ENCODE data around the gene MPV17L. TPM values are rescaled to one million over a fixed set of nuclear protein-coding genes. Genes with fewer than 3 reads are reported as not detected.
"Not testable (repeated sequence)": the region's sequence is repeated elsewhere in the genome, so short reads cannot be mapped to it uniquely, and the experiment has no call there.

The MPV17L gene
- total RNA-seq, 1 experiment from 2014 or later, result 4.6 TPM

- Mint-ChIP-seq H3K36me3 (ENCODE audit: insufficient read depth, unreplicated experiment) (no peaks in the 10 kb centered on the region), H3K27me3 (ENCODE audit: insufficient read depth, unreplicated experiment) (peaks cover 6% of the 10 kb centered on the region), H3K27ac (ENCODE audit: unreplicated experiment) (no peak overlapping the region), H3K4me3 (ENCODE audit: unreplicated experiment) (no peak overlapping the region), H3K9me3 (ENCODE audit: unreplicated experiment) (no peaks in the 10 kb centered on the region), H3K4me1 (ENCODE audit: low read depth, unreplicated experiment) (peaks cover 6% of the 10 kb centered on the region)
- H3K4me3 ChIP-seq (ENCODE audit: low read depth, low read length), result no peak overlapping the region
- no TSS peak for BruUV-seq (replicated peaks)
- intact Hi-C loops (cut with micrococcal nuclease; ENCODE audit: unreplicated experiment), result no loop called here
- H3K4me1 ChIP-seq, result no peaks in the 10 kb centered on the region
- CTCF ChIA-PET, result no interaction called here
- no peaks in the 10 kb centered on the region for H3K9me3 ChIP-seq
- no peak for DNase-seq
- H3K27me3 ChIP-seq (replicated peaks; ENCODE audit: control insufficient read depth, insufficient read depth, low read length), result no peaks in the 10 kb centered on the region; the same call in 1 of the 2 replicates
- POLR2A ChIA-PET, result no interaction called here
- no peak for TF ChIP-seq CTCF (IDR thresholded peaks at IDR 0.05; ENCODE audit: insufficient read depth in 1 of 2, low read depth in 1 of 2, low read length in 1 of 2, severe bottlenecking in 1 of 2, unreplicated experiment in 1 of 2)
- no peaks in the 10 kb centered on the region for H3K36me3 ChIP-seq (ENCODE audit: control insufficient read depth, insufficient read depth, low read length)
Observed at GRCh38 chr16:15439521-15439920, 44.0 kb downstream of the MPV17L start.

GRCh38 chr16:15440852-15441251 is 45.3 kb downstream of the MPV17L start:
- Histone ChIP-seq H3K36me3 (ENCODE audit: control insufficient read depth, insufficient read depth, low read length) (no peaks in the 10 kb centered on the region), H3K9me3 (no peaks in the 10 kb centered on the region), H3K4me1 (no peaks in the 10 kb centered on the region), H3K27me3 (replicated peaks; ENCODE audit: control insufficient read depth, insufficient read depth, low read length) (no peaks in the 10 kb centered on the region), H3K4me3 (ENCODE audit: low read depth, low read length) (no peak overlapping the region)
- ChIA-PET CTCF (interaction anchor here (0.7 kb wide), 1 partner anchor 15 kb away, joined by 3 read pairs; no protein-coding TSS in a partner anchor), POLR2A (no interaction called here)
- H3K4me3 Mint-ChIP-seq (ENCODE audit: unreplicated experiment), result no peak overlapping the region
- peaks cover 2% of the 10 kb centered on the region for H3K27me3 Mint-ChIP-seq (ENCODE audit: insufficient read depth, unreplicated experiment)
- no peak for DNase-seq
- no peak for TF ChIP-seq CTCF (IDR thresholded peaks at IDR 0.05; ENCODE audit: insufficient read depth in 1 of 2, low read depth in 1 of 2, low read length in 1 of 2, severe bottlenecking in 1 of 2, unreplicated experiment in 1 of 2)
- intact Hi-C loops (cut with micrococcal nuclease; ENCODE audit: unreplicated experiment), result no loop called here
- H3K9me3 Mint-ChIP-seq (ENCODE audit: unreplicated experiment), result peaks cover 10% of the 10 kb centered on the region
- no peaks in the 10 kb centered on the region for H3K36me3 Mint-ChIP-seq (ENCODE audit: insufficient read depth, unreplicated experiment)
- H3K27ac Mint-ChIP-seq (ENCODE audit: unreplicated experiment), result no peak overlapping the region
- H3K4me1 Mint-ChIP-seq (ENCODE audit: low read depth, unreplicated experiment), result peaks cover 1% of the 10 kb centered on the region
- BruUV-seq (replicated peaks), result no TSS peak

DNA sequence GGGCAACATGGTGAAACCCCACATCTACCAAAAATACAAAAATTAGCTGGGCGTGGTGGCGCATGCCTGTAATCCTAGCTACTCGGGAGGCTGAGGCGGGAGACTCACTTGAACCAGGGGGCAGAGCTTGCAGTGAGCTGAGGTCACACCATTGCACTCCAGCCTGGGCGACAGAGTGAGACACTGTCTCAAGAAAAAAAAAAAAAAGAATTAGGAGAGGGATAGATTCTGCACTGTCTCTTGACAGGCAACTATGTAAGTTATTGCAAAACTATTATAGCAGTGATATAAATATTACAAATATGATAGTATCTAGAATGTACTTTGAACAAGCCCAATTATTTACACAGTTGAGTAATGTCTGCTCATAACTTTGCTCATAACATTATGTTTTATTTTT is 46.6 kb downstream of the MPV17L start:
- POLR2A ChIA-PET; BruUV-seq (replicated peaks); H3K36me3 Mint-ChIP-seq (ENCODE audit: insufficient read depth, unreplicated experiment); H3K4me3 ChIP-seq (ENCODE audit: low read depth, low read length); H3K36me3 ChIP-seq (ENCODE audit: control insufficient read depth, insufficient read depth, low read length); DNase-seq; H3K27me3 Mint-ChIP-seq (ENCODE audit: insufficient read depth, unreplicated experiment); intact Hi-C loops (cut with micrococcal nuclease; ENCODE audit: unreplicated experiment); H3K9me3 ChIP-seq; H3K4me3 Mint-ChIP-seq (ENCODE audit: unreplicated experiment); H3K4me1 Mint-ChIP-seq (ENCODE audit: low read depth, unreplicated experiment); CTCF ChIA-PET; H3K27ac Mint-ChIP-seq (ENCODE audit: unreplicated experiment); H3K4me1 ChIP-seq; H3K27me3 ChIP-seq (replicated peaks; ENCODE audit: control insufficient read depth, insufficient read depth, low read length): not testable (repeated sequence)
- H3K9me3 Mint-ChIP-seq (ENCODE audit: unreplicated experiment), result peaks cover 12% of the 10 kb centered on the region

DNA sequence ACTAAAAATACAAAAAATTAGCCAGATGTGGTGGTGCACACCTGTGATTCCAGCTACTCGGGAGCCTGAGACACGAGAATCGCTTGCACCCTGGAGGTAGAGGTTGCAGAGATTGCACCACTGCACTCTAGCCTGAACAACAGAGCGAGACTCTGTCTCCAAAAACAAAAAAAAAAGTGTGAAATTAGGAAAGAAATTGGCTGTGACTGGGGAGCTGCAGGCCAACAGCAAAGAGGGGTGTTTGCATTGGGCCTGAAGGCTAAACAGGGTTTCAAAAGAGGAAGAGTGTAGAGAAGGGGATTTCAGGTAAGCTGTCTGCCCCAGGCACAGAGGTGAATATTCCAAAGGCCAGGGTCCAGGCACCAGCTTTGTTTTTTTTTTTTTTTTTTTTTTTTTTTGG is 48.2 kb downstream of the MPV17L start:
- H3K4me3 Mint-ChIP-seq (ENCODE audit: unreplicated experiment), result no peak overlapping the region
- H3K27me3 Mint-ChIP-seq (ENCODE audit: insufficient read depth, unreplicated experiment), result peaks cover 4% of the 10 kb centered on the region
- peaks cover 20% of the 10 kb centered on the region for H3K9me3 Mint-ChIP-seq (ENCODE audit: unreplicated experiment)
- ChIA-PET CTCF (no interaction called here), POLR2A (no interaction called here)
- H3K27me3 ChIP-seq (replicated peaks; ENCODE audit: control insufficient read depth, insufficient read depth, low read length), result no peaks in the 10 kb centered on the region
- no peaks in the 10 kb centered on the region for H3K4me1 ChIP-seq
- BruUV-seq (replicated peaks), result no TSS peak
- no peak overlapping the region for H3K27ac Mint-ChIP-seq (ENCODE audit: unreplicated experiment)
- peaks cover 6% of the 10 kb centered on the region for H3K36me3 Mint-ChIP-seq (ENCODE audit: insufficient read depth, unreplicated experiment)
- no peaks in the 10 kb centered on the region for H3K4me1 Mint-ChIP-seq (ENCODE audit: low read depth, unreplicated experiment)
- no peak for TF ChIP-seq CTCF (IDR thresholded peaks at IDR 0.05; ENCODE audit: insufficient read depth in 1 of 2, low read depth in 1 of 2, low read length in 1 of 2, severe bottlenecking in 1 of 2, unreplicated experiment in 1 of 2)
- no peak for DNase-seq
- H3K36me3 ChIP-seq (ENCODE audit: control insufficient read depth, insufficient read depth, low read length), result no peaks in the 10 kb centered on the region
- intact Hi-C loops (cut with micrococcal nuclease; ENCODE audit: unreplicated experiment), result no loop called here
- H3K4me3 ChIP-seq (ENCODE audit: low read depth, low read length), result no peak overlapping the region
- H3K9me3 ChIP-seq, result no peaks in the 10 kb centered on the region

Measured in Caco-2 (cell line).